ENCODE measurements around the gene DMBT1. TPM values are rescaled to one million over a fixed set of nuclear protein-coding genes. Genes with fewer than 3 reads are reported as not detected.

Gene DMBT1
- total and polyA plus RNA-seq, 2 of the 4 experiments (the other 2 are of a cell fraction), result under 0.01 TPM; not detected in 1

DNA sequence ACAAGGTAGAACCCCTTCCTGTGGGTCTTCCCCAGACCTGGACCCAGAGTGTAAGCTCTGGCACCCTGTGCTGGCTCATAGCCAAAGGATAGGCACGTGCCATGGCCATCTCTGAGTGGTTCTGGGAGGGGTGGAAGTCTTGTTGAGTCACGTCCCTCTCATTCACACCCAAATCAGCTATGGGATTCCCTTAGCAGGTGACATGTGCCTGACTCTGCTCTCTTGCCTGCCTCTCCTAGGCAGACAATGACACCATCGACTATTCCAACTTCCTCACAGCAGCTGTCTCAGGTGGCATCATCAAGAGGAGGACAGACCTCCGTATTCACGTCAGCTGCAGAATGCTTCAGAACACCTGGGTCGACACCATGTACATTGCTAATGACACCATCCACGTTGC lies 79.2 kb downstream of the DMBT1 start:
- no peak overlapping the region for H3K14ac ChIP-seq (replicated peaks; ENCODE audit: low read depth, low read length)
- H3K56ac ChIP-seq (ENCODE audit: extremely low read depth, insufficient read depth, low read length), result no peak overlapping the region
- ATAC-seq (ENCODE audit: low read depth) (no peak), DNase-seq (no peak)
- H2BK120ac ChIP-seq (ENCODE audit: low read depth, low read length), result no peak overlapping the region
- ChIA-PET POLR2A (ENCODE audit: unreplicated experiment) (no interaction called here), CTCF (no interaction called here)
- no peak overlapping the region for H4K8ac ChIP-seq (ENCODE audit: low read depth in 2 of 2, low read length in 2 of 2)
- no peaks in the 10 kb centered on the region for H4K20me1 ChIP-seq (ENCODE audit: insufficient read depth, low read length)
- no peaks in the 10 kb centered on the region for H3K79me1 ChIP-seq (ENCODE audit: low read depth in 1 of 2, low read length in 2 of 2)
- no peak overlapping the region for H2BK20ac ChIP-seq (ENCODE audit: low read depth, low read length)
- intact Hi-C loops (cut with micrococcal nuclease), result loop anchor here (10.0 kb wide), 1 partner anchor 345 kb away; the partner anchor contains the start of gene PSTK
- no peak overlapping the region for H3K4ac ChIP-seq (ENCODE audit: low read depth, low read length)
- no peak overlapping the region for H4K5ac ChIP-seq (ENCODE audit: low read depth, low read length)
- in situ Hi-C loops (cut with MboI; ENCODE audit: low sequenced_read_pairs), result no loop called here
- no peak overlapping the region for H4K91ac ChIP-seq (ENCODE audit: insufficient read depth, low read depth, low read length)
- H3K4me1 ChIP-seq (ENCODE audit: control insufficient read depth, insufficient read depth, low read length), result no peaks in the 10 kb centered on the region
- no peaks in the 10 kb centered on the region for H3K27me3 ChIP-seq (ENCODE audit: control insufficient read depth, insufficient read depth, low read length)
- dilution Hi-C loops (cut with HindIII; ENCODE audit: low sequenced_read_pairs, unreplicated experiment), result no loop called here
- H3K36me3 ChIP-seq (ENCODE audit: control insufficient read depth, insufficient read depth, low read length), result no peaks in the 10 kb centered on the region
- H3K18ac ChIP-seq (ENCODE audit: low read depth, low read length), result no peak overlapping the region
- no peak overlapping the region for H3K4me2 ChIP-seq (ENCODE audit: low read depth, low read length)
- H2BK15ac ChIP-seq (ENCODE audit: low read depth, low read length), result no peak overlapping the region
- H3K9ac ChIP-seq (ENCODE audit: low read depth, low read length), result no peak overlapping the region
- no peaks in the 10 kb centered on the region for H3K9me1 ChIP-seq (ENCODE audit: insufficient read depth, low read length)
- H3K23ac ChIP-seq (ENCODE audit: low read depth, low read length), result no peak overlapping the region
- no peaks in the 10 kb centered on the region for H3K9me3 ChIP-seq (ENCODE audit: control insufficient read depth, insufficient read depth, low read length)
- no peak overlapping the region for H2BK5ac ChIP-seq (ENCODE audit: low read depth, low read length, poor library complexity, severe bottlenecking)
- TF ChIP-seq SMC3 (IDR thresholded peaks at IDR 0.05; ENCODE audit: low read depth, low read length) (no peak), RFX5 (IDR thresholded peaks at IDR 0.05; ENCODE audit: low read depth, low read length) (no peak), MAZ (IDR thresholded peaks at IDR 0.05; ENCODE audit: borderline replicate concordance, low read depth, low read length) (no peak), FOS (IDR thresholded peaks at IDR 0.05; ENCODE audit: low read depth, low read length) (no peak), NFE2L2 (IDR thresholded peaks at IDR 0.05; ENCODE audit: low read depth, low read length) (no peak), CHD1 (IDR thresholded peaks at IDR 0.05; ENCODE audit: low read depth, low read length) (no peak), MAFK (IDR thresholded peaks at IDR 0.05; ENCODE audit: low read depth, low read length) (no peak)
- TF ChIP-seq, protein P1, sequence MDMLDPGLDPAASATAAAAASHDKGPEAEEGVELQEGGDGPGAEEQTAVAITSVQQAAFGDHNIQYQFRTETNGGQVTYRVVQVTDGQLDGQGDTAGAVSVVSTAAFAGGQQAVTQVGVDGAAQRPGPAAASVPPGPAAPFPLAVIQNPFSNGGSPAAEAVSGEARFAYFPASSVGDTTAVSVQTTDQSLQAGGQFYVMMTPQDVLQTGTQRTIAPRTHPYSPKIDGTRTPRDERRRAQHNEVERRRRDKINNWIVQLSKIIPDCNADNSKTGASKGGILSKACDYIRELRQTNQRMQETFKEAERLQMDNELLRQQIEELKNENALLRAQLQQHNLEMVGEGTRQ (IDR thresholded peaks at IDR 0.05; ENCODE audit: low read depth, low read length), result no peak
- TF ChIP-seq, protein P2, sequence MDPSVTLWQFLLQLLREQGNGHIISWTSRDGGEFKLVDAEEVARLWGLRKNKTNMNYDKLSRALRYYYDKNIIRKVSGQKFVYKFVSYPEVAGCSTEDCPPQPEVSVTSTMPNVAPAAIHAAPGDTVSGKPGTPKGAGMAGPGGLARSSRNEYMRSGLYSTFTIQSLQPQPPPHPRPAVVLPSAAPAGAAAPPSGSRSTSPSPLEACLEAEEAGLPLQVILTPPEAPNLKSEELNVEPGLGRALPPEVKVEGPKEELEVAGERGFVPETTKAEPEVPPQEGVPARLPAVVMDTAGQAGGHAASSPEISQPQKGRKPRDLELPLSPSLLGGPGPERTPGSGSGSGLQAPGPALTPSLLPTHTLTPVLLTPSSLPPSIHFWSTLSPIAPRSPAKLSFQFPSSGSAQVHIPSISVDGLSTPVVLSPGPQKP (IDR thresholded peaks at IDR 0.05; ENCODE audit: borderline replicate concordance, low read depth, low read length), result no peak
- TF ChIP-seq, protein P3, sequence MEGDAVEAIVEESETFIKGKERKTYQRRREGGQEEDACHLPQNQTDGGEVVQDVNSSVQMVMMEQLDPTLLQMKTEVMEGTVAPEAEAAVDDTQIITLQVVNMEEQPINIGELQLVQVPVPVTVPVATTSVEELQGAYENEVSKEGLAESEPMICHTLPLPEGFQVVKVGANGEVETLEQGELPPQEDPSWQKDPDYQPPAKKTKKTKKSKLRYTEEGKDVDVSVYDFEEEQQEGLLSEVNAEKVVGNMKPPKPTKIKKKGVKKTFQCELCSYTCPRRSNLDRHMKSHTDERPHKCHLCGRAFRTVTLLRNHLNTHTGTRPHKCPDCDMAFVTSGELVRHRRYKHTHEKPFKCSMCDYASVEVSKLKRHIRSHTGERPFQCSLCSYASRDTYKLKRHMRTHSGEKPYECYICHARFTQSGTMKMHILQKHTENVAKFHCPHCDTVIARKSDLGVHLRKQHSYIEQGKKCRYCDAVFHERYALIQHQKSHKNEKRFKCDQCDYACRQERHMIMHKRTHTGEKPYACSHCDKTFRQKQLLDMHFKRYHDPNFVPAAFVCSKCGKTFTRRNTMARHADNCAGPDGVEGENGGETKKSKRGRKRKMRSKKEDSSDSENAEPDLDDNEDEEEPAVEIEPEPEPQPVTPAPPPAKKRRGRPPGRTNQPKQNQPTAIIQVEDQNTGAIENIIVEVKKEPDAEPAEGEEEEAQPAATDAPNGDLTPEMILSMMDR (conservative IDR thresholded peaks at IDR 0.05; ENCODE audit: low read depth, low read length), result no peak
- 50% methylated on average over 2 of the region's 7 CpGs; no CpG with 5 or more reads in 1 of the 2 experiments for WGBS, 2 experiments (ENCODE audit: extremely low coverage in 2 of 2, insufficient read length in 1 of 2)
- BruUV-seq (replicated peaks), result no TSS peak
- no peak overlapping the region for H2AK9ac ChIP-seq (replicated peaks; ENCODE audit: low read depth, low read length, poor library complexity)
- no peak overlapping the region for H2AFZ ChIP-seq (replicated peaks; ENCODE audit: low read length, poor library complexity)
- H3K4me3 ChIP-seq (ENCODE audit: insufficient read depth, low read depth, low read length), result no peak overlapping the region
- no peak overlapping the region for H3K27ac ChIP-seq (ENCODE audit: insufficient read depth, low read length)
- H2AK5ac ChIP-seq (ENCODE audit: low read depth, low read length), result no peak overlapping the region

All from IMR-90 (cell line).